H9 (cell line): Measurements from ENCODE around the gene SMIM28. TPM values are rescaled to one million over a fixed set of nuclear protein-coding genes. Genes with fewer than 3 reads are reported as not detected.
A peak's percentile ranks its signal among the peaks of the same experiment; 100 is the strongest.

Experiments used
- DNase-seq: peaks from one replicate; pipeline ENCODE4 v3.0.0-alpha.2; 2017
- H2AFZ ChIP-seq: one replicate; pipeline ENCODE4 v1.6.1; 2013; ENCODE audit warnings: mild to moderate bottlenecking, low read length, control low read depth, moderate library complexity
- H2AK5ac ChIP-seq: 2 replicates; pipeline ENCODE4 v1.6.1; 2013; ENCODE audit warnings: low read length, control low read depth, mixed read lengths; ENCODE audit not compliant: insufficient read length
- H2BK120ac ChIP-seq: one replicate; pipeline ENCODE4 v1.6.1; 2013; ENCODE audit warnings: low read depth, mild to moderate bottlenecking, low read length, control low read depth, inconsistent platforms; ENCODE audit not compliant: poor library complexity, severe bottlenecking
- H2BK12ac ChIP-seq: 2 replicates; pipeline ENCODE4 v1.6.1; 2013; ENCODE audit warnings: low read length, control low read depth, mixed read lengths, low read depth; ENCODE audit not compliant: insufficient read length
- H2BK15ac ChIP-seq: 2 replicates; pipeline ENCODE4 v1.6.1; 2013; ENCODE audit warnings: low read depth, low read length, control low read depth
- H2BK20ac ChIP-seq: one replicate; pipeline ENCODE4 v1.6.1; 2013; ENCODE audit warnings: low read depth, mild to moderate bottlenecking, low read length, control low read depth, inconsistent platforms; ENCODE audit not compliant: poor library complexity, severe bottlenecking
- H2BK5ac ChIP-seq: 2 replicates; pipeline ENCODE4 v1.6.1; 2013; ENCODE audit warnings: low read length, control low read depth, mixed read lengths; ENCODE audit not compliant: insufficient read length
- H3K14ac ChIP-seq: 2 replicates; pipeline ENCODE4 v1.6.1; 2013; ENCODE audit warnings: low read length, control low read depth; ENCODE audit not compliant: insufficient read depth
- H3K18ac ChIP-seq: 2 replicates; pipeline ENCODE4 v1.6.1; 2013; ENCODE audit warnings: low read depth, mild to moderate bottlenecking, mixed read lengths, low read length, control low read depth; ENCODE audit not compliant: insufficient read length
- H3K23ac ChIP-seq: 2 replicates; pipeline ENCODE4 v1.6.1; 2013; ENCODE audit warnings: low read length, control low read depth, mixed read lengths, low read depth; ENCODE audit not compliant: insufficient read length
- H3K23me2 ChIP-seq: 2 replicates; pipeline ENCODE4 v1.6.1; 2013; ENCODE audit warnings: low read depth, mild to moderate bottlenecking, mixed read lengths, low read length, control low read depth; ENCODE audit not compliant: insufficient read length, poor library complexity, severe bottlenecking
- H3K27ac ChIP-seq: 2 replicates; pipeline ENCODE4 v1.5.1; 2013; ENCODE audit warnings: low read length, control low read depth, mixed read lengths, low read depth; ENCODE audit not compliant: insufficient read length
- H3K27me3 ChIP-seq: 2 replicates; pipeline ENCODE4 v1.6.1; 2013; ENCODE audit warnings: low read length, control low read depth, inconsistent platforms; ENCODE audit not compliant: insufficient read depth
- H3K4ac ChIP-seq: 2 replicates; pipeline ENCODE4 v1.6.1; 2013; ENCODE audit warnings: low read depth, mild to moderate bottlenecking, control low read depth, inconsistent platforms, low read length, moderate library complexity
- H3K4me1 ChIP-seq: 2 replicates; pipeline ENCODE4 v1.6.1; 2013; ENCODE audit warnings: low read length, control low read depth, inconsistent platforms; ENCODE audit not compliant: insufficient read depth
- H3K4me2 ChIP-seq: 2 replicates; pipeline ENCODE4 v1.6.1; 2013; ENCODE audit warnings: low read length, control low read depth, mixed read lengths; ENCODE audit not compliant: insufficient read length, insufficient read depth
- H3K56ac ChIP-seq: 2 replicates; pipeline ENCODE4 v1.6.1; 2013; ENCODE audit warnings: low read depth, mild to moderate bottlenecking, mixed read lengths, low read length, control low read depth; ENCODE audit not compliant: insufficient read length
- H3K79me1 ChIP-seq: 2 replicates; pipeline ENCODE4 v1.6.1; 2013; ENCODE audit warnings: low read depth, mild to moderate bottlenecking, moderate library complexity, low read length, control low read depth, inconsistent platforms; ENCODE audit not compliant: insufficient read depth, poor library complexity, severe bottlenecking
- H3K79me2 ChIP-seq: 2 replicates; pipeline ENCODE4 v1.6.1; 2013; ENCODE audit warnings: low read length, control low read depth, inconsistent platforms; ENCODE audit not compliant: insufficient read depth
- H3K9ac ChIP-seq: 2 replicates; pipeline ENCODE4 v1.6.1; 2013; ENCODE audit warnings: low read length, control low read depth, mixed read lengths; ENCODE audit not compliant: insufficient read length; ENCODE audit errors: extremely low read depth
- H3K9me3 ChIP-seq: one replicate; pipeline ENCODE4 v1.6.1; 2013; ENCODE audit warnings: low read depth, low read length, inconsistent platforms; ENCODE audit not compliant: control insufficient read depth
- H3T11ph ChIP-seq: one replicate; pipeline ENCODE4 v1.6.1; 2013; ENCODE audit warnings: mild to moderate bottlenecking, low read length, control low read depth, inconsistent platforms
- H4K20me1 ChIP-seq: one replicate; pipeline ENCODE4 v1.6.1; 2013; ENCODE audit not compliant: control insufficient read depth, insufficient read length, insufficient read depth
- H4K5ac ChIP-seq: 2 replicates; pipeline ENCODE4 v1.6.1; 2013; ENCODE audit warnings: low read depth, mild to moderate bottlenecking, mixed read lengths, low read length, control low read depth; ENCODE audit not compliant: insufficient read length
- H4K8ac ChIP-seq: replicated peaks from 2 replicates; pipeline ENCODE4 v1.6.1; 2013; ENCODE audit warnings: low read length, control low read depth, mixed read lengths, low read depth; ENCODE audit not compliant: insufficient read length
- H4K91ac ChIP-seq: 2 replicates; pipeline ENCODE4 v1.6.1; 2013; ENCODE audit warnings: low read depth, mild to moderate bottlenecking, moderate library complexity, mixed read lengths, low read length, control low read depth; ENCODE audit not compliant: insufficient read length
- H3K27ac Mint-ChIP-seq, 3 experiments: 2 replicates in 2 of 3; 3 replicates in 1 of 3; pipeline ENCODE4 v1.8.0; 2020 to 2021; ENCODE audit warnings: mixed read lengths in 3 of 3, mild to moderate bottlenecking in 1 of 3, moderate library complexity in 1 of 3
- H3K27me3 Mint-ChIP-seq: 2 replicates; pipeline ENCODE4 v1.8.0; 2021; ENCODE audit warnings: low read depth, mild to moderate bottlenecking, moderate library complexity, mixed read lengths
- H3K36me3 Mint-ChIP-seq, 3 experiments: 2 replicates in 2 of 3; 3 replicates in 1 of 3; pipeline ENCODE4 v1.8.0; 2020 to 2021; ENCODE audit warnings: low read depth in 3 of 3, mixed read lengths in 3 of 3; ENCODE audit not compliant: insufficient read depth in 1 of 3
- H3K4me1 Mint-ChIP-seq, 2 experiments: 2 replicates each; pipeline ENCODE4 v1.8.0; 2020; ENCODE audit warnings: mixed read lengths in 2 of 2
- H3K4me3 Mint-ChIP-seq, 2 experiments: 2 replicates in 1 of 2; 3 replicates in 1 of 2; pipeline ENCODE4 v1.8.0; 2020 to 2021; ENCODE audit warnings: mild to moderate bottlenecking in 2 of 2, mixed read lengths in 2 of 2, moderate library complexity in 1 of 2
- H3K9me3 Mint-ChIP-seq, 2 experiments: 2 replicates in 1 of 2; 3 replicates in 1 of 2; pipeline ENCODE4 v1.8.0; 2020; ENCODE audit warnings: mild to moderate bottlenecking in 2 of 2, mixed read lengths in 2 of 2, moderate library complexity in 1 of 2
- WGBS: extraction: QIAGEN DNeasy Blood & Tissue Kit; methylation state at CpG from one replicate; pipeline ENCODE4 v1.1.7; 2013; ENCODE audit warnings: missing lambda C conversion rate, low lambda C conversion rate, mixed read lengths; ENCODE audit not compliant: insufficient read length; ENCODE audit errors: extremely low coverage; 5-methylcytosine and 5-hydroxymethylcytosine counted together
- total RNA-seq: library from RNA; stranded (reverse); gene quantifications from 2 replicates; pipeline ENCODE4 v1.2.1, GENCODE V29; 2021
- TF ChIP-seq, protein P1 (sequence below): fragments of 200-600 bp; sonication (generic); conservative IDR thresholded peaks from 3 replicates; pipeline ENCODE4 v1.8.0; 2021; ENCODE audit warnings: antibody characterized with exemption, mild to moderate bottlenecking

Gene SMIM28
- total RNA-seq, 1 experiment from 2014 or later = not detected

DNA sequence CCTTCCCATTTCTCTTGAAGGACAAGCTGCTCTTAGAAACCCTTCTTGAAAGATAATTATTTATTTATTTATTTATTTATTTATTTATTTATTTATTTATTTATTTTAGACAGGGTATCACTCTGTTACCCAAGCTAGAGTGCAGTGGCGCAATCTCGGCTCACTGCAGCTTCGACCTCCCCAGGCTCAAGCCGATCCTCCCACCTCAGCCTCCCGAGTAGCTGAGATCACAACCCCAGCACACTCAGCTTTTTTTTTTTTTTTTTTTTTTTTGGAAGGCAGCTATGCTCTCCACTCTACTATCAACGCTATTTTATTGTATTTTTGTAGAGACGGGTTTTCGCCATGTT is 25.1 kb downstream of the SMIM28 start:
- H2BK12ac ChIP-seq = no peak overlapping the region
- peak overlapping the region; percentile 45 for H3K4me2 ChIP-seq
- H3K14ac ChIP-seq = no peak overlapping the region
- Mint-ChIP-seq H3K4me3 (peak overlapping the region; percentile 85 to 90; a peak in 4 of 5 replicates), H3K9me3 (no peaks in the 10 kb centered on the region; a peak in 1 of 5 replicates), H3K27ac (no peak overlapping the region), H3K4me1 (peaks cover 4 to 12% of the 10 kb centered on the region in 2 experiments), H3K27me3 (no peaks in the 10 kb centered on the region; the same call in 1 of the 2 replicates), H3K36me3 (peaks cover 2 to 23% (median 20%) of the 10 kb centered on the region in 3 experiments; a peak in 6 of 7 replicates)
- H4K5ac ChIP-seq = no peak overlapping the region
- no peak overlapping the region for H2BK15ac ChIP-seq
- H4K8ac ChIP-seq = no peak overlapping the region
- H3K56ac ChIP-seq = no peak overlapping the region
- TF ChIP-seq, protein P1, sequence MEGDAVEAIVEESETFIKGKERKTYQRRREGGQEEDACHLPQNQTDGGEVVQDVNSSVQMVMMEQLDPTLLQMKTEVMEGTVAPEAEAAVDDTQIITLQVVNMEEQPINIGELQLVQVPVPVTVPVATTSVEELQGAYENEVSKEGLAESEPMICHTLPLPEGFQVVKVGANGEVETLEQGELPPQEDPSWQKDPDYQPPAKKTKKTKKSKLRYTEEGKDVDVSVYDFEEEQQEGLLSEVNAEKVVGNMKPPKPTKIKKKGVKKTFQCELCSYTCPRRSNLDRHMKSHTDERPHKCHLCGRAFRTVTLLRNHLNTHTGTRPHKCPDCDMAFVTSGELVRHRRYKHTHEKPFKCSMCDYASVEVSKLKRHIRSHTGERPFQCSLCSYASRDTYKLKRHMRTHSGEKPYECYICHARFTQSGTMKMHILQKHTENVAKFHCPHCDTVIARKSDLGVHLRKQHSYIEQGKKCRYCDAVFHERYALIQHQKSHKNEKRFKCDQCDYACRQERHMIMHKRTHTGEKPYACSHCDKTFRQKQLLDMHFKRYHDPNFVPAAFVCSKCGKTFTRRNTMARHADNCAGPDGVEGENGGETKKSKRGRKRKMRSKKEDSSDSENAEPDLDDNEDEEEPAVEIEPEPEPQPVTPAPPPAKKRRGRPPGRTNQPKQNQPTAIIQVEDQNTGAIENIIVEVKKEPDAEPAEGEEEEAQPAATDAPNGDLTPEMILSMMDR = no peak
- peaks cover 17% of the 10 kb centered on the region for H3K23me2 ChIP-seq
- H3K27me3 ChIP-seq = no peaks in the 10 kb centered on the region
- no peak overlapping the region for H3K18ac ChIP-seq
- no peak for DNase-seq
- no peak overlapping the region for H2BK120ac ChIP-seq
- WGBS = no CpG with 5 or more reads among the region's 8 CpGs
- H3K27ac ChIP-seq = no peak overlapping the region
- no peak overlapping the region for H3K4ac ChIP-seq
- H3T11ph ChIP-seq = no peak overlapping the region
- H2BK20ac ChIP-seq = no peak overlapping the region
- no peak overlapping the region for H2BK5ac ChIP-seq
- no peaks in the 10 kb centered on the region for H4K20me1 ChIP-seq
- H3K79me1 ChIP-seq = no peaks in the 10 kb centered on the region
- H2AFZ ChIP-seq = no peak overlapping the region
- no peaks in the 10 kb centered on the region for H3K9me3 ChIP-seq
- no peak overlapping the region for H3K23ac ChIP-seq
- H3K79me2 ChIP-seq = no peaks in the 10 kb centered on the region
- no peaks in the 10 kb centered on the region for H3K4me1 ChIP-seq
- no peak overlapping the region for H2AK5ac ChIP-seq
- no peak overlapping the region for H4K91ac ChIP-seq
- H3K9ac ChIP-seq = no peak overlapping the region
